NB4 (cell line): ENCODE measurements around the gene CCR5.

Source experiments
- POLR2A ChIP-seq: IDR thresholded peaks from 2 replicates; pipeline ENCODE4 v1.6.1; 2011; ENCODE audit warnings: mild to moderate bottlenecking; ENCODE audit not compliant: insufficient read length; ENCODE audit errors: extremely low read depth
- TF ChIP-seq, protein P1 (sequence below): IDR thresholded peaks from one replicate; pipeline ENCODE4 v1.5.1; 2012; ENCODE audit warnings: low read depth, low read length

DNA sequence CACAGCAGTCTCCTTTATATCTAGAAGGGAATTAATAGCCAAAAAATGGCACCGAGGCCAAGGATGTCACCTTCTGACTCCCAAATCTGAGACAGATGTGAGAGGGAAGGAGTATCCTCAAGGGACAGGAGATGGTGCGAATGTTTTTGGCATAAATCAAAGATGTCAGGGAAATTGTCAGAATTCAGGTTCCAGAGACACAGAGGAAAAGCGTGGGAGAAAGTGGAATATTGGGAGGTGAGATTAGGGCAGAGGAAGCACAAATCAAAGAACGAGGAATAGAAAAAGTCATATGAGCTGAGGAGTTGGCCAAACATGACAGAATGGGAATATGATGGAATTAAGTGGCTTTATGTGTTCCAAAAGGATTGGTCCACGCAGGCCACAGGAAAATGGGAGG lies 30.1 kb downstream of the CCR5 start:
- TF ChIP-seq, protein P1, sequence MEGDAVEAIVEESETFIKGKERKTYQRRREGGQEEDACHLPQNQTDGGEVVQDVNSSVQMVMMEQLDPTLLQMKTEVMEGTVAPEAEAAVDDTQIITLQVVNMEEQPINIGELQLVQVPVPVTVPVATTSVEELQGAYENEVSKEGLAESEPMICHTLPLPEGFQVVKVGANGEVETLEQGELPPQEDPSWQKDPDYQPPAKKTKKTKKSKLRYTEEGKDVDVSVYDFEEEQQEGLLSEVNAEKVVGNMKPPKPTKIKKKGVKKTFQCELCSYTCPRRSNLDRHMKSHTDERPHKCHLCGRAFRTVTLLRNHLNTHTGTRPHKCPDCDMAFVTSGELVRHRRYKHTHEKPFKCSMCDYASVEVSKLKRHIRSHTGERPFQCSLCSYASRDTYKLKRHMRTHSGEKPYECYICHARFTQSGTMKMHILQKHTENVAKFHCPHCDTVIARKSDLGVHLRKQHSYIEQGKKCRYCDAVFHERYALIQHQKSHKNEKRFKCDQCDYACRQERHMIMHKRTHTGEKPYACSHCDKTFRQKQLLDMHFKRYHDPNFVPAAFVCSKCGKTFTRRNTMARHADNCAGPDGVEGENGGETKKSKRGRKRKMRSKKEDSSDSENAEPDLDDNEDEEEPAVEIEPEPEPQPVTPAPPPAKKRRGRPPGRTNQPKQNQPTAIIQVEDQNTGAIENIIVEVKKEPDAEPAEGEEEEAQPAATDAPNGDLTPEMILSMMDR = no peak
- no peak for TF ChIP-seq POLR2A
